Heart right ventricle (tissue), 16 donors: ENCODE results near the gene SEMA3D. TPM values are rescaled to one million over a fixed set of nuclear protein-coding genes. Genes with fewer than 3 reads are reported as not detected.

Experiments
- ATAC-seq, 8 donors: fragments of 200-7000 bp; cut with Tn5 transposase; one replicate each; pipeline ENCODE4 v1.9.1; 2020; ENCODE audit warnings: mild to moderate bottlenecking in 8 of 8, moderate library complexity in 8 of 8, moderate number of reproducible peaks in 1 of 8
- DNase-seq, 2 donors: peaks; one replicate each; pipeline ENCODE4 v3.0.0-alpha.2; 2020
- H3K27ac ChIP-seq, 10 donors: fragments of 200-600 bp; sonication (generic) in 2 of 10; one replicate each; pipeline versions ENCODE4 v1.5.0 to v1.8.0; 2020 to 2022; ENCODE audit warnings: mild to moderate bottlenecking in 3 of 10
- H3K27me3 ChIP-seq, 7 donors: fragments of 200-600 bp; one replicate each; pipeline ENCODE4 v1.8.0; 2021 to 2022; ENCODE audit warnings: mild to moderate bottlenecking in 2 of 7
- H3K36me3 ChIP-seq, 9 donors: fragments of 200-600 bp; sonication (generic) in 1 of 9; one replicate each; pipeline versions ENCODE4 v1.5.0 to v1.8.0; 2020 to 2022; ENCODE audit warnings: mild to moderate bottlenecking in 2 of 9
- H3K4me1 ChIP-seq, 9 donors: fragments of 200-600 bp; sonication (generic) in 1 of 9; one replicate each; pipeline versions ENCODE4 v1.5.0 to v1.8.0; 2020 to 2022; ENCODE audit warnings: mild to moderate bottlenecking in 4 of 9
- H3K4me3 ChIP-seq, 10 donors: fragments of 200-600 bp; sonication (generic) in 2 of 10; one replicate each; pipeline versions ENCODE4 v1.5.0 to v1.8.0; 2020 to 2022; ENCODE audit warnings: mild to moderate bottlenecking in 7 of 10, moderate library complexity in 2 of 10
- H3K9me3 ChIP-seq, 11 donors: fragments of 200-600 bp in 10 of 11; sonication (generic) in 2 of 11; one replicate each; pipeline versions ENCODE4 v1.5.0 to v1.8.0; 2013 to 2022; ENCODE audit warnings: mild to moderate bottlenecking in 2 of 11, control low read depth in 1 of 11, moderate library complexity in 1 of 11
- CTCF ChIP-seq, 9 donors: fragments of 200-600 bp; sonication (generic) in 2 of 9; IDR thresholded peaks; one replicate each; pipeline versions ENCODE4 v1.5.0 to v1.8.0; 2021 to 2022; ENCODE audit warnings: antibody characterized with exemption in 9 of 9, mild to moderate bottlenecking in 5 of 9, moderate library complexity in 1 of 9
- WGBS, 2 donors: extraction: QIAGEN DNeasy Blood & Tissue Kit; methylation state at CpG; one replicate each; pipeline ENCODE4 v1.1.7; 2013; ENCODE audit warnings: inconsistent platforms in 1 of 2; 5-methylcytosine and 5-hydroxymethylcytosine counted together
- intact Hi-C, 10 donors: fragments of 100-400 bp; cut with DNase I; formaldehyde crosslinking; loops; one replicate each; pipeline versions ENCODE4 v1.11.1 to v1.14.2; 2022
- polyA plus RNA-seq, 2 donors: library from polyadenylated mRNA; stranded (reverse); fragments of 200-250 nt; gene quantifications; one replicate each; pipeline ENCODE4 v1.2.3, GENCODE V29; 2013
- total RNA-seq, 10 donors: library from RNA; stranded (reverse); fragmentation: NEBNext Ultra II Directional in 3 of 10; extraction: Animal tissue kit (Norgen Biotek cat#: 25700) in 3 of 10; gene quantifications; one replicate each; pipeline versions ENCODE4 v1.2.1 to v1.2.4, GENCODE V29; 2021 to 2023
- donor health status: Arrhythmogenic right ventricular cardiomyopathy.
- donor health status: ischemic (EF 13 %, LVEDD 7.1; RV severe dilation, severe dysfunction).
- donor health status: healthy with polysubstance abuse.
- donor health status: DM: no; HTN: yes; CAD: no.
- donor health status: DM: no; HTN: no; CAD: no.
- donor health status: ischemic (EF 25% LVEDD 6.9; RV normal size, moderate dysfunction).
- donor health status: ischemic (EF 25% LVEDD 5.7; RV mildly dilated, moderate dysfunction).
- donor health status: healthy.
- donor health status: DM: yes; HTN: yes; CAD: no.
- donor health status: Ischemic cardiomyopathy.
- donor health status: ischemic (EF 35%, LVEDD 5.7; RV mildly dilated, moderate dysfunction).
- donor health status: nonischemic (EF 11% LVEDD 7.7; RV severe dilation, severe dysfunction).
- donor health status: DM: yes; HTN: yes; CAD: no.
- donor health status: PGD.
- donor health status: ischemic (EF 29% LVEDD 5.4; RV normal size, mild dysfunction).
- donor health status: nonischemic (EF 23%, LVEDD 6.1; RV moderate dilation, normal function).

The SEMA3D gene
- total and polyA plus RNA-seq, 12 donors: 0.10 to 3.5 (median 0.86) TPM

- Histone ChIP-seq H3K36me3 (no peaks in the 10 kb centered on the region), H3K27ac (no peak overlapping the region), H3K27me3 (no peaks in the 10 kb centered on the region), H3K4me3 (no peak overlapping the region), H3K9me3 (peaks cover 0 to 12% (median 0%) of the 10 kb centered on the region in 11 donors), H3K4me1 (no peaks in the 10 kb centered on the region)
- intact Hi-C loops: no loop called here
- DNase-seq: no peak
- no peak for ATAC-seq
- no peak for TF ChIP-seq CTCF (IDR thresholded peaks at IDR 0.05)
- 34 to 52% methylated on average over 5 of the region's 5 CpGs for WGBS, 2 donors
Observed at GRCh38 chr7:84953234-84953633, 233.6 kb downstream of the SEMA3D start.

GRCh38 chr7:84950836-84951235 is 236.0 kb downstream of the SEMA3D start:
- intact Hi-C loops: no loop called here
- Histone ChIP-seq H3K9me3 (peaks cover 0 to 9% (median 0%) of the 10 kb centered on the region in 11 donors), H3K27ac (no peak overlapping the region), H3K4me1 (no peaks in the 10 kb centered on the region), H3K36me3 (no peaks in the 10 kb centered on the region), H3K4me3 (no peak overlapping the region), H3K27me3 (no peaks in the 10 kb centered on the region)
- TF ChIP-seq CTCF (IDR thresholded peaks at IDR 0.05): no peak
- ATAC-seq: no peak
- DNase-seq: no peak

- no peak overlapping the region for H3K27ac ChIP-seq
- TF ChIP-seq CTCF (IDR thresholded peaks at IDR 0.05): no peak
- H3K4me3 ChIP-seq: no peak overlapping the region
- ATAC-seq: no peak
- H3K27me3 ChIP-seq: no peaks in the 10 kb centered on the region
- H3K9me3 ChIP-seq: no peaks in the 10 kb centered on the region
- H3K4me1 ChIP-seq: no peaks in the 10 kb centered on the region
- WGBS, 2 donors: 88 to 94% methylated on average over 2 of the region's 2 CpGs
- H3K36me3 ChIP-seq: no peaks in the 10 kb centered on the region
- DNase-seq: no peak
- intact Hi-C loops: no loop called here
Observed at GRCh38 chr7:84949501-84949900, 237.4 kb downstream of the SEMA3D start.

GRCh38 chr7:84949067-84949466 is 237.8 kb downstream of the SEMA3D start:
- no peak for TF ChIP-seq CTCF (IDR thresholded peaks at IDR 0.05)
- no peaks in the 10 kb centered on the region for H3K4me1 ChIP-seq
- WGBS, 2 donors: 58 to 86% methylated on average over 1 of the region's 1 CpG
- intact Hi-C loops: no loop called here
- no peaks in the 10 kb centered on the region for H3K36me3 ChIP-seq
- DNase-seq (no peak), ATAC-seq (no peak)
- H3K27me3 ChIP-seq: no peaks in the 10 kb centered on the region
- H3K9me3 ChIP-seq: no peaks in the 10 kb centered on the region
- no peak overlapping the region for H3K4me3 ChIP-seq
- H3K27ac ChIP-seq: no peak overlapping the region

- no peak overlapping the region for H3K27ac ChIP-seq
- ATAC-seq (no peak), DNase-seq (no peak)
- no peaks in the 10 kb centered on the region for H3K36me3 ChIP-seq
- H3K9me3 ChIP-seq: no peaks in the 10 kb centered on the region
- intact Hi-C loops: no loop called here
- WGBS, 2 donors: 67 to 88% methylated on average over 2 of the region's 2 CpGs
- no peaks in the 10 kb centered on the region for H3K27me3 ChIP-seq
- H3K4me1 ChIP-seq: no peaks in the 10 kb centered on the region
- no peak overlapping the region for H3K4me3 ChIP-seq
- no peak for TF ChIP-seq CTCF (IDR thresholded peaks at IDR 0.05)
Observed at GRCh38 chr7:84948634-84949033, 238.2 kb downstream of the SEMA3D start.
